IPS-18c (cell line): ENCODE measurements around the gene COL6A5.

Experiments used
- H3K4me3 ChIP-seq: 2 replicates; pipeline ENCODE4 v1.7.0; 2013; ENCODE audit warnings: low read depth, mild to moderate bottlenecking, low read length, moderate library complexity; ENCODE audit not compliant: insufficient read depth
- H3K9me3 ChIP-seq: one replicate; pipeline ENCODE4 v1.6.1; 2013; ENCODE audit warnings: mild to moderate bottlenecking, low read length, moderate library complexity; ENCODE audit not compliant: control insufficient read depth, insufficient read depth

The COL6A5 gene

GRCh38 chr3:130529486-130530215 lies 184.2 kb downstream of the COL6A5 start:
- no peaks in the 10 kb centered on the region for H3K9me3 ChIP-seq
- no peak overlapping the region for H3K4me3 ChIP-seq

- H3K4me3 ChIP-seq: no peak overlapping the region
These were observed 187.8 kb downstream of the COL6A5 start for GRCh38 chr3:130533247-130533646.

More at GRCh38 chr3:130533247-130533646, 187.8 kb downstream of the COL6A5 start:
- H3K9me3 ChIP-seq: no peaks in the 10 kb centered on the region
